G401.6 (cell line): ENCODE data around the gene CACNB4.

Experiments
- FAIRE-seq: peaks from 2 replicates; lab custom pipeline; 2012; peaks lifted over from hg19 to GRCh38; lab: Jason Lieb, UNC

CACNB4 gene

GRCh38 chr2:151853070-151853758 lies 245.6 kb downstream of the CACNB4 start:
- no peak for FAIRE-seq

DNA sequence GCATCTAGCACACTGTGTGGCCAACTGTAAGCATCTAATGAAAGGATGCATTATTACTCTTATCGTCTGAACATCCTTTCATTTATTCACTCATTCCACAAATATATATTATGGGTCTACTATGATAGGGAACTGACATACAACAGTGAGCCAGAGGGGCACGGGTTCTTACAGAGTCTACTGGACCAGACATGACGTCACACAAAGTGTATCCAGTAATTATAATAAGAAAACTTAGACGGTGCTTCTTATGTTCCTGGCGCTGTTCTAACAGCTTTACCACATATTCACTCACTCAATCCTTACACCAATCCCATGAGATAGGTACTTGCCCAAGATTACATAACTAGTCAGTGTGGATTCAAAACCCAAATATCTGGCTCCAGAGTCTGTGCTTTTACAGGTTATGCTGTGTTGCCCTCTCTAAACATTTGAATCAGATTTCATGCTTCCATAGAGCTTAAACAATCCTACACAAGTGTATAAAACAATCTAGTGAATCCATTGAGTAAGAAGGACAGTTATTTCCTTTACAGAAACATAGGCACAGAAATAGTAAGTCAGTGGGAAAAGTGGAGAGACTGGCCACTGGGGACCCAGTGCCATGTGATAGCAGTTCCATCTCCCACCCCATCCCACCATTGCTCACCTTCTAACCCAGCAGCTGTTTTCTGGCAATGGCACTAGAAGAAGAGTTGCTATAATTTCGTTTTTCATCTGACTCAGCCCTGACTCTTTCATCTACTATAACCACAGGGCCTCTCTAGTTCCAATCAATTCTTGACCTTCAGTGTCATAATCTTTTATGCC lies 246.4 kb downstream of the CACNB4 start:
- no peak for FAIRE-seq

DNA sequence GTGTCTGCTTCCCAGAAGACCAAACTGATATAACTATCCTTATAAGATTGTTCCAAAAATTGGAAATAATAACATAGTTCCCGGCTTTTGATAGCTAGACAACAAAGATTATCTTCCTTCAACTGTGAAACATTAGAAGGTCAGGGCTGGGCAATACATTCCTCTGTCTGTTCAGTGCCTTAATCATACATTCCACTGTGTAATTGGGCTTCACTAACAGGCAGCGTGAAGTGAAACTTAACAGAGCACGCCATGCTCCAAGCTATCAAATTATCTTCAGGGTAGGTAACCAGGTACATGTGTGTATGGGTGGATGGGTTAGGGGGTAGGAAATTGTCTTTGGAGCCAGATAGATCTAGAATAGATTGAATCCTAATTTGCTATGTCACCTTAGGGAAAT lies 247.1 kb downstream of the CACNB4 start:
- no peak for FAIRE-seq

DNA sequence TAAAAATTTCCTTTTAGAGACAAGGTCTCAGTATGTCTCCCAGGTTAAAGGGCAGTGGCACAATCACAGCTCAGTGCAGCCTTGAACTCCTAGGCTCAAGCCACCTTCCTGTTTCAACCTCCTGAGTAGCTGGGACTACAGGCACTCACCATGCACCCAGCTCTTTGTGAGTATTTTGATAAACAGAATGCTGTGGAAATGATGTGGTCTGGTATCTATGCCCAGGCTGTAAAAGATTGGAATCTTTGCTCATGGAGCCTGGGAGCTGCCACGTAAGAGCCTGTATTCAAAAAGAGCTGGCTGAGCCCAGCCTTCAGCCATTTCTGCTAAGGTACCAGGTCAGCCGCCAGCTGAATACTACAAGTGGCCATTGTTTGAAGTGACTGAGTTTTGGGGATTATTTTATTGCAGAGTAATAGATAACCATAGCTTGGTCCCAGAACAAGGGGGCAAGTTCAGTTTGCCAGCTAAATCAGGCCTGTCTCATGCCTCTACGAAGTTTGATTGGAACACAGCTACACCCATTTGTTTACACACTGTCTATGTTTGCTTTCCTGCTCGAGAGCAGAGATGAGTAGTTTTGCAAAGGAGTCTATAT lies 249.3 kb downstream of the CACNB4 start:
- no peak for FAIRE-seq

DNA sequence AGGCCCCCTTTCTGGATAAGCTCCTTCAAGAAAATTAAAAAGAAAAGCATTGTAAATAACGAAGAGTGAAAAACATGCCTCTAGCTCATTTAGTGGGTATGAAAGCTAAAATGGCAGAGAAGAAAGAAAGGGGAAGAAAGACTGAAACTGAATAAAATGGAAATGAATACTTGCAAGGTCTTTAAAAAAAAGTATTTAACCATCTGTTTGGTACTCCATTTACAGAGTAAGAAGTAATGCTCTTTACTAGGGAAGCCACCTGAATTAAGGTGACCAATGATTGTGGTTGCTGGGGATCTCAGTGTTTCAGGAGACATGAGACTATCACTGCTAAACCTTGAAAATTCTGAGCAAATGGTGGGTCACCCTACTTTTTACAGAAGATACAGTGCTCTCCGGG lies 253.0 kb downstream of the CACNB4 start:
- FAIRE-seq = no peak

DNA sequence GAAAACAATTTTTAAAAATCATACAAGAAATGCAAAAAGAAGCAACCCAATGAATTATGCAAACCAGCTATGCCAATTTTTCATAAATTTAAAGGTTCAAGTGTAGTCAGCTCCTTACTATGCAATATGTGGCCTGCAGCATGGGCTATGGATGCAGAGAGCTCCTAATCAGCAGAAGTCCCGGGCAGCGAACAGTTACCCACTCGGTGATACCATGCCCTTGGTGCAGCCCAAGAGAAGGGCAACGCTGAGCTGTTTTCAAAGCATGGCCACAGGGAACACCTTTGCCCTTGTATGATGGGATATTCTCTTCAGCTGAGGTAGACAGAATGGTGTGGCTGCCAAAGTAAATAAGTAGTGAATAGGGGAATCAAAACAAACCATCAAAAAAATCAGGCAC lies 253.4 kb downstream of the CACNB4 start:
- no peak for FAIRE-seq

- FAIRE-seq = no peak
Measured at GRCh38 chr2:151844211-151844896, 254.5 kb downstream of the CACNB4 start.

DNA sequence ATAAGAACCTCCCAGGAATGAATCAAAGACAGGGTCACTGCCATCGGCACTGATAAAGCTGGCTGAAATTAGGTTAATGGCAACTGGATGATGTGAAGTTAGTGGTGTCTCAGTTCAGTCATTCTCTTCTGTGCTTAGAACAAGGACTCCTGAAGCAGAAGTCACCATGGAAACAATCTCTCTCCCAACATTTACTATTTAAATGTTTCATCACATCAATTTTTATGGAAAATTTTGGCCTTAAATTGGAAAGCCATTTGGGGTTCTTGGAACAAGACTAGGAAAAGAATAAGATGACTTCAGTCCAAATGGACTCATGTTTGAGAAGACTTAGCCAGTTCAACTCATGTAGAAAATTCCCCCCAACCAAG lies 255.2 kb downstream of the CACNB4 start:
- FAIRE-seq = no peak

GRCh38 chr2:151842830-151843690 lies 255.8 kb downstream of the CACNB4 start:
- FAIRE-seq = no peak

DNA sequence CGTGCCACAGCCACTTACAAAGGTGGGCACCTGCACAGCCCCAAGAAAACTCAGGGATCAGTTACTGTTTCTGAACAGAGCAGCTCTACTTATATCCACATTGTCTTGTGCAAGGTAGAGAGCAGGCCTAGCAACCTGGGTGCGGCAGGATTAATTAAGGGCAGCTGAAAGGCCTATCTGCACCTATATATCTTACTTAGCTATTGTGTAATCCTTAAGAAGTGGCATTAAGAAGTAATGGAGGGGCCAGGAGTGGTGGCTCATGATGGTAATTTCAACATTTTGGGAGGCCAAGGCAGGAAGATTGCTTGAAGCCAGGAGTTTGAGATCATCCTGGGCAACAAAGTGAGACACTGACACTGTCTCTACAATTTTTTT lies 257.8 kb downstream of the CACNB4 start:
- FAIRE-seq = no peak

DNA sequence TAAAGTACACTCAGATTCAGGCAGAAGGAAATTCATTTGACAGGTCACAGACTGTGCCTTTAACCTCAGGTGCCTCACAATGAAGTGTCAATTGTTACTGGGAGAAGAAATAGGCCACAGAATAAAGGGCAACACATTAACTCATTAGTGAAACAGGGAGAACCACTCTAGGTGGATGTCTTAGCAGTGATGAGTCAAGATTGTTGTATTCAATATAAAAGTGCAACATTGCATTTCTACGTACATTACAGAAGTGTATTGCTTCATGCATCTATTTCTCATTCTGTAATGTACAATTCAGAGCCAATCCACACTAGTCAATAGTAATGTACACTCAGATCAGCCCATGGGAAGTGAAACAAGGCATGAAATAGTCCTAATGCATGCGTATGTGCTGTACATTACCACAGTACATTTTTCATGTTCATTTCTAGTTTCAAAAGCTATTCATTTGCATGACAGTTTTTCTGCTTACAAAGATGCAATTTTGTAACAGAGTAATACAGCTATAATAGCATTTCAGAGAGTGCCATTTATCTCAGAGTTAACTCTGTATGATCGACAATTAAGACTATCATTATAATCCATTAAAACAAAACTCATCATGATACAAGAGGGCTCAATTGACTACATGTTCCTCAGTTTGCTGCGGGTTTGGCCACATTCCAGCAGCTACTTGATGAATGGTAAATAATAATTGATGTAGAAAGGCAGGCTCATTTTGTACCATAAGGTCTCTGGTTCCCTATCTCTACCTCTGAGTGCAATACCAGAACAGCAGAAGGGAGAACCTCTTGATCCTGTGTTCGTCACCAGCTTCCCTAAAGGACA lies 258.4 kb downstream of the CACNB4 start:
- no peak for FAIRE-seq

GRCh38 chr2:151837926-151838325 lies 260.9 kb downstream of the CACNB4 start:
- FAIRE-seq = no peak

- no peak for FAIRE-seq
Measured at GRCh38 chr2:151833984-151834383, 264.9 kb downstream of the CACNB4 start.

- FAIRE-seq = no peak
Measured at GRCh38 chr2:151830961-151831360, 267.9 kb downstream of the CACNB4 start.

GRCh38 chr2:151828890-151829324 lies 269.9 kb downstream of the CACNB4 start:
- no peak for FAIRE-seq

DNA sequence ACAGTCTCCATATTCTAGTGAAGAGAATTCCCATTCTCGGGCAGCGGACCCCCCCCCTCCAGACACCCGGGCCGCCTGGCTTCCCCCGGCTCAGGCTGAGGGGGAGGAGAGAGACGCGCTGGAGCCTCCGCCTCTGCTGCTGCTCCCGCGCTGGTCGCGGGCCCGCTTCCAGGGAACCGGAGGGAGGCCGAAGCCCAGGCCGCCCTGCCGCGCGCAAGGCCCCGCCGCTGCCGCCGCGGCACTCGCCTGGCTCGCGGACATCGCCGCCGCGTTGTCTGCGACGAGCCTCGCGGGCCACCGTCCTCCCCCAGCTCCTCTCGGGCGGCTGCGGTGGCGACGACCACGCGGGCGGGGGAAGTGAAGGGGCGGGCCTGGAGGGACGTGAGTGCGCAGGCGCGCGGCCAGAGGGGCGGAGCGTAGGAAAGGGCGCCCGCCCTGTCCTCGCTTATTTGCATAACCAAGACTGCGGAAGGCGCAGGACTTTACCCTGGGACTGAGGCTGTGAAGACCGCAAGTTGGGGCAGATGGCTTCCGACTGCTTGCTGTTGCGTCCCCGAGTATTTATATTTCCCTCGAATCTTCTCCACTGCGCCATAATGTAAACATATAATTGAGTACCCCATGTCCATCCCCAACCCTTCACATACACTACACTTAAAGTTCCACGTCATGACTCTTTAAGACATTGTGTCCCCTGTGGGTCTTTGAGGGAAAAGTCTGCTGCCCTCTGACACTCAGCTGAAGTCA lies 270.5 kb downstream of the CACNB4 start, which contains the start of gene ARL5A:
ARL5A (minus strand) TSS at position 279 of the 747 bp plus-strand sequence; CDS start at position 34, 245 bp downstream.
- peak; percentile 66 for FAIRE-seq

DNA sequence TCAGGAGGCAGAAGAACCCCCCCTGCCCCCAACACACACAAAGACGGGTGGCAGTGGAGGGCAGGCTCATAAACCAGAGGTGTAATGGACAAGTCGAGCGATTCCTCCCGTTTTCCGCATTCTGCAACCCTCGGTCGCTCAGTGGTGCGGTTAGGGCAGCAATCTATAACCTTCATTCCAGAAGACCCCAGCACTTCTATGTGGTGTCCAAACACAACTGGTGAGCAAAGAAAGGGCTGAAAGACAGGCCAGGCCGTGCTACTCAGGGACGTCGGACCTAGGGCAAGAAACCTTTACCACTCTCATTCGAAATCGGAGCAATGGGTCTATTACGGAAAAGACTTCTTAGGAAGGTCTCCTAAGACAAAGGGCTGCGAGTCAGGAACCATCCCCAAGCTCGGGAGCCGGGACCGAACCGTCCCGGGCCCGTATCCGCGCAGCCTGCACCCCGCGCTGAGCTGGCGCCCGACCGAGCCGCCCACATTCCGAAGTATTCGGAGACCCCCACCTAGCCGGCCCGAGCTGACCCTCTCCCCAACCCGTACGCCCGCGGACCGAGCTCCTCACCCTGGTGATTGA lies 271.2 kb downstream of the CACNB4 start:
- FAIRE-seq = no peak

- FAIRE-seq = no peak
Measured at GRCh38 chr2:151826737-151827157, 272.1 kb downstream of the CACNB4 start.

DNA sequence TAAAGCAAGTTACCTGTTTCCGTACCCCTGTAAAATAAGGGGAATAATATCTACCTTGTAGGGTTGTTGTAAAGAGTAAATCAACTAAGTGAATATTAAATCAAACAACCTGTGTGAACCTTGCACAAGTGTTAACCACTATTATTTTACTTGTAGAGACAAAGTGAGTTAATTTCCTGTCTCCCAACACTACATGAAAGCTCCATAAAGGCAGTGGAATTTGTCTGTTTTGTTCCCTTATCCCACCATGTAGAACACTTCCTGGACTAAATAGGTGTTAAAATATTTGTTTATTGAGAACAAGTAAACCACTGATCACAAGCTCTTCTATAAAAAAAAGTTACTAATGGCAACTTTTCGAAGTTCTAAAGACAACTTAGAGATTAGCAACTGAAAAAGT lies 274.0 kb downstream of the CACNB4 start:
- FAIRE-seq = no peak

GRCh38 chr2:151823651-151824050 lies 275.2 kb downstream of the CACNB4 start:
- FAIRE-seq = no peak
